Bladder microvascular endothelial cell (primary cell): Measurements from ENCODE around the gene CCDC127. TPM values are rescaled to one million over a fixed set of nuclear protein-coding genes. Genes with fewer than 3 reads are reported as not detected.

Experiments
- total RNA-seq: library from RNA; depleted of rRNA; stranded (reverse); fragments of >200 nt; gene quantifications from 2 replicates; pipeline ENCODE4 v1.2.3, GENCODE V29; 2014

CCDC127 gene
- 3.6 and 6.9 TPM in 2 replicates for total RNA-seq

GRCh38 chr5:217494-218456, at the start of gene CCDC127, which contains the start of gene SDHA:
TSS of gene CCDC127 (minus strand) at chr5:218153. CDS start at chr5:216849, 1,304 bp downstream.
TSS of gene SDHA (plus strand) at chr5:218320. CDS start at chr5:218356, 36 bp downstream.

GRCh38 chr5:191036-191948, 26.7 kb downstream of the CCDC127 start, which contains the start of gene LRRC14B:
TSS of gene LRRC14B (plus strand) at chr5:191495. CDS start at chr5:191539, 44 bp downstream.

Other genes with a start within 250 kb of the CCDC127 start
- 0.06 TPM in 1 of 2 replicates, not detected in the other for gene PLEKHG4B, start 126.0 kb downstream of the CCDC127 start, total RNA-seq
- gene LRRC14B, start 26.7 kb downstream of the CCDC127 start, total RNA-seq: not detected in 2 replicates
- gene SDHA, start 167 bp upstream of the CCDC127 start, total RNA-seq: 130 and 180 TPM in 2 replicates
- gene PDCD6, start 53.5 kb upstream of the CCDC127 start, total RNA-seq: 83.7 and 162 TPM in 2 replicates
- 3.5 and 10.0 TPM in 2 replicates for gene AHRR, start 103.6 kb upstream of the CCDC127 start, total RNA-seq
- 27.0 and 49.5 TPM in 2 replicates for gene EXOC3, start 225.0 kb upstream of the CCDC127 start, total RNA-seq